Activated T-helper 1 cell treated with anti-CD3 and anti-CD28 coated beads, Interleukin-2, amount 50 U/mL, for 16 hours (primary cell): ENCODE data around the gene ADAM23.

Experiments used
- DNase-seq, 2 donors: peaks; one replicate each; pipeline ENCODE4 v3.0.0-alpha.2; 2020; ENCODE audit warnings: low read depth in 1 of 2, low spot score in 1 of 2

The ADAM23 gene

GRCh38 chr2:206502729-206503128 is 59.4 kb downstream of the ADAM23 start:
- DNase-seq: no peak

- DNase-seq: no peak
Observed at GRCh38 chr2:206511283-206511682, 68.0 kb downstream of the ADAM23 start.

- DNase-seq: no peak
Observed at GRCh38 chr2:206512999-206513398, 69.7 kb downstream of the ADAM23 start.

GRCh38 chr2:206515580-206515979 is 72.2 kb downstream of the ADAM23 start:
- DNase-seq: no peak

GRCh38 chr2:206518997-206519396 is 75.7 kb downstream of the ADAM23 start:
- no peak for DNase-seq

GRCh38 chr2:206520450-206520849 is 77.1 kb downstream of the ADAM23 start:
- DNase-seq: no peak

GRCh38 chr2:206521115-206521514 is 77.8 kb downstream of the ADAM23 start:
- no peak for DNase-seq

- DNase-seq: no peak
Observed at GRCh38 chr2:206521612-206522011, 78.3 kb downstream of the ADAM23 start.

GRCh38 chr2:206526416-206526815 is 83.1 kb downstream of the ADAM23 start:
- no peak for DNase-seq

GRCh38 chr2:206527153-206527552 is 83.8 kb downstream of the ADAM23 start:
- no peak for DNase-seq

- peak in 1 of 2 donors; percentile 4 for DNase-seq
Observed at GRCh38 chr2:206530727-206531126, 87.4 kb downstream of the ADAM23 start.

- DNase-seq: no peak
Observed at GRCh38 chr2:206531996-206532543, 88.7 kb downstream of the ADAM23 start.

GRCh38 chr2:206533977-206534376 is 90.6 kb downstream of the ADAM23 start:
- DNase-seq: no peak

- no peak for DNase-seq
Observed at GRCh38 chr2:206535260-206535986, 92.1 kb downstream of the ADAM23 start.

GRCh38 chr2:206540757-206541156 is 97.4 kb downstream of the ADAM23 start:
- no peak for DNase-seq

GRCh38 chr2:206543073-206543472 is 99.7 kb downstream of the ADAM23 start:
- DNase-seq: no peak

- DNase-seq: no peak
Observed at GRCh38 chr2:206548383-206548782, 105.1 kb downstream of the ADAM23 start.

GRCh38 chr2:206555721-206556120 is 112.4 kb downstream of the ADAM23 start:
- no peak for DNase-seq

GRCh38 chr2:206556357-206556949 is 113.1 kb downstream of the ADAM23 start:
- no peak for DNase-seq

GRCh38 chr2:206557321-206557720 is 114.0 kb downstream of the ADAM23 start:
- DNase-seq: no peak

GRCh38 chr2:206558492-206558891 is 115.2 kb downstream of the ADAM23 start:
- DNase-seq: no peak

- no peak for DNase-seq
Observed at GRCh38 chr2:206561962-206562361, 118.6 kb downstream of the ADAM23 start.

- no peak for DNase-seq
Observed at GRCh38 chr2:206562375-206562774, 119.0 kb downstream of the ADAM23 start.
